Inflammatory macrophage (primary cell): Measurements from ENCODE around the gene FBXO44.

Experiments used
- DNase-seq, 2 donors: peaks; one replicate each; pipeline ENCODE4 v3.0.0-alpha.2; 2020 to 2022

FBXO44 gene

GRCh38 chr1:11640101-11640500 is 14.6 kb upstream of the FBXO44 start:
- DNase-seq, result no peak

GRCh38 chr1:11640944-11641343 is 13.7 kb upstream of the FBXO44 start:
- no peak for DNase-seq

GRCh38 chr1:11641776-11642305 is 12.8 kb upstream of the FBXO44 start:
- no peak for DNase-seq

GRCh38 chr1:11642418-11643017 is 12.2 kb upstream of the FBXO44 start:
- peak; percentile 75 for DNase-seq

GRCh38 chr1:11643782-11644181 is 10.9 kb upstream of the FBXO44 start:
- no peak for DNase-seq

GRCh38 chr1:11645270-11645669 is 9.4 kb upstream of the FBXO44 start:
- DNase-seq, result no peak

GRCh38 chr1:11645670-11646265 is 8.9 kb upstream of the FBXO44 start:
- peak; percentile 73 to 86 for DNase-seq

- DNase-seq, result no peak
These were observed 8.4 kb upstream of the FBXO44 start for GRCh38 chr1:11646317-11646716.

GRCh38 chr1:11647333-11647732 is 7.3 kb upstream of the FBXO44 start:
- DNase-seq, result no peak

- DNase-seq, result no peak
These were observed 6.6 kb upstream of the FBXO44 start for GRCh38 chr1:11648039-11648438.

GRCh38 chr1:11648732-11649158 is 5.9 kb upstream of the FBXO44 start:
- no peak for DNase-seq

- DNase-seq, result no peak
These were observed 5.4 kb upstream of the FBXO44 start for GRCh38 chr1:11649237-11649623.

- no peak for DNase-seq
These were observed 4.9 kb upstream of the FBXO44 start for GRCh38 chr1:11649624-11650330.

GRCh38 chr1:11650331-11650991 is 4.2 kb upstream of the FBXO44 start:
- DNase-seq, result peak; percentile 62 to 79

GRCh38 chr1:11651017-11651416 is 3.7 kb upstream of the FBXO44 start:
- DNase-seq, result no peak

GRCh38 chr1:11652203-11652780 is 2.4 kb upstream of the FBXO44 start:
- no peak for DNase-seq

- DNase-seq, result no peak
These were observed 1.4 kb upstream of the FBXO44 start for GRCh38 chr1:11653101-11653860.

- no peak for DNase-seq
These were observed 878 bp upstream of the FBXO44 start for GRCh38 chr1:11653861-11654136.

- no peak for DNase-seq
These were observed 497 bp downstream of the FBXO44 start for GRCh38 chr1:11654939-11655808.

GRCh38 chr1:11657654-11658053 is 3.0 kb downstream of the FBXO44 start:
- no peak for DNase-seq

- no peak for DNase-seq
These were observed 3.9 kb downstream of the FBXO44 start for GRCh38 chr1:11658542-11658941.
